ENCODE data around the gene SCN8A. TPM values are rescaled to one million over a fixed set of nuclear protein-coding genes. Genes with fewer than 3 reads are reported as not detected.
"Not testable (repeated sequence)": the region's sequence is repeated elsewhere in the genome, so short reads cannot be mapped to it uniquely, and the experiment has no call there.

The SCN8A gene
- total and polyA plus RNA-seq, 2 donors (not counting 3 experiments of a cell fraction or from before 2014, with no cell fraction given), result 9.4 to 20.4 TPM

DNA sequence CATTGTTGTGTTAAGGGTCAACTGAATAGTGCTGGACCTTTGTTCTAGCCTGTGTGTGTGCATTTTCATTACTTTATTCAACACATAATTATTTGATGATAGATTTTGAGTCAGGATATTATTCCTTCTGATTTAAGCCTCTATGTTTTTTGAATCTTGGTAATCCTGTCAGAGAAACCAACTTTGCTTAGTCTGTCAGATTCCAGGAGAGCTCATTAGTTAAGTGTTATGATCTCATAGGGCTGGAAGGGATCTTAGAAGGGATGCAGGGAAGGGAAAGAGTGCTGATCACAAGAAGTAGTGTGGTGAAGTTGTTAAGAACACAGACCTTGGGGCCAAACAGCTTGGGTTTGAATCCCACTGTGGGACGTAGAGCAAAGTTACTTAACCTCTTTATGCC, 52.9 kb downstream of the SCN8A start:
- H3K9ac ChIP-seq (replicated peaks; ENCODE audit: extremely low read depth, insufficient read depth, low read length), result no peak overlapping the region
- no TSS peak for BruUV-seq (replicated peaks)
- intact Hi-C loops (cut with micrococcal nuclease), result no loop called here

DNA sequence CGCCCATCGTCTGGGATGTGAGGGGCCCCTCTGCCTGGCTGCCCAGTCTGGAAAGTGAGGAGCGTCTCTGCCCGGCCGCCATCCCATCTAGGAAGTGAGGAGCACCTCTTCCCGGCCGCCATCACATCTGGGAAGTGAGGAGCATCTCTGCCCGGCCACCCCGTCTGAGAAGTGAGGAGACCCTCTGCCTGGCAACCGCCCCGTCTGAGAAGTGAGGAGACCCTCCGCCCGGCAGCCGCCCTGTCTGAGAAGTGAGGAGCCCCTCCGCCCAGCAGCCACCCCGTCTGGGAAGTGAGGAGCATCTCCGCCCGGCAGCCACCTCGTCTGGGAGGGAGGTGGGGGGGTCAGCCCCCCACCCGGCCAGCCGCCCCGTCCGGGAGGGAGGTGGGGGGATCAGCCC, 53.7 kb downstream of the SCN8A start:
- intact Hi-C loops (cut with micrococcal nuclease); H3K4me2 ChIP-seq (ENCODE audit: insufficient read depth, low read length); BruUV-seq (replicated peaks); H3K9me3 ChIP-seq (replicated peaks; ENCODE audit: control insufficient read depth, insufficient read depth, low read length); CTCF ChIA-PET; H2AFZ ChIP-seq (ENCODE audit: low read depth, low read length); dilution Hi-C loops (cut with MboI; ENCODE audit: extremely low pct_ligation_motif_present, low sequenced_read_pairs); POLR2A ChIA-PET; H3K4me1 ChIP-seq (ENCODE audit: control insufficient read depth, extremely low read depth, insufficient read depth, low read length); H3K36me3 ChIP-seq (ENCODE audit: control insufficient read depth in 2 of 2, extremely low read depth in 1 of 2, insufficient read depth in 2 of 2, low read length in 2 of 2); H3K27me3 ChIP-seq (ENCODE audit: control insufficient read depth in 2 of 2, insufficient read depth in 2 of 2, low read length in 2 of 2); H4K20me1 ChIP-seq (replicated peaks; ENCODE audit: control insufficient read depth, extremely low read depth, insufficient read depth, low read length); H3K4me3 ChIP-seq (replicated peaks in 1 of 3; ENCODE audit: insufficient read depth in 1 of 3, low read depth in 1 of 3, low read length in 3 of 3); H3K9me1 ChIP-seq (replicated peaks; ENCODE audit: control insufficient read depth, extremely low read depth, insufficient read depth, low read length); FAIRE-seq; H3K79me2 ChIP-seq (ENCODE audit: control insufficient read depth, insufficient read depth, low read length); DNase-seq (ENCODE audit: low read depth, low spot score); H3K27ac ChIP-seq (ENCODE audit: insufficient read depth, low read depth, low read length); H3K9ac ChIP-seq (replicated peaks; ENCODE audit: extremely low read depth, insufficient read depth, low read length): not testable (repeated sequence)

More for the DNA sequence above, 52.9 kb downstream of the SCN8A start:
- Histone ChIP-seq H3K4me1 (ENCODE audit: control insufficient read depth, extremely low read depth, insufficient read depth, low read length) (no peaks in the 10 kb centered on the region), H2AFZ (ENCODE audit: low read depth, low read length) (no peak overlapping the region), H3K27me3 (ENCODE audit: control insufficient read depth in 2 of 2, insufficient read depth in 2 of 2, low read length in 2 of 2) (no peaks in the 10 kb centered on the region), H3K79me2 (ENCODE audit: control insufficient read depth, insufficient read depth, low read length) (no peaks in the 10 kb centered on the region), H3K9me3 (replicated peaks; ENCODE audit: control insufficient read depth, insufficient read depth, low read length) (no peaks in the 10 kb centered on the region), H3K9me1 (replicated peaks; ENCODE audit: control insufficient read depth, extremely low read depth, insufficient read depth, low read length) (no peaks in the 10 kb centered on the region), H3K4me2 (ENCODE audit: insufficient read depth, low read length) (no peak overlapping the region), H3K36me3 (ENCODE audit: control insufficient read depth in 2 of 2, extremely low read depth in 1 of 2, insufficient read depth in 2 of 2, low read length in 2 of 2) (no peaks in the 10 kb centered on the region), H3K27ac (ENCODE audit: insufficient read depth, low read depth, low read length) (no peak overlapping the region), H3K4me3 (replicated peaks in 1 of 3; ENCODE audit: insufficient read depth in 1 of 3, low read depth in 1 of 3, low read length in 3 of 3) (no peak overlapping the region), H4K20me1 (replicated peaks; ENCODE audit: control insufficient read depth, extremely low read depth, insufficient read depth, low read length) (no peaks in the 10 kb centered on the region)
- FAIRE-seq, result no peak
- no peak for TF ChIP-seq MYC (IDR thresholded peaks at IDR 0.05; ENCODE audit: low read depth, low read length)
- TF ChIP-seq POLR2A (IDR thresholded peaks at IDR 0.05; ENCODE audit: low read depth, low read length), result no peak
- no peak for TF ChIP-seq EZH2 (IDR thresholded peaks at IDR 0.05; ENCODE audit: borderline replicate concordance, low read depth, low read length, severe bottlenecking)
- TF ChIP-seq, protein P1, sequence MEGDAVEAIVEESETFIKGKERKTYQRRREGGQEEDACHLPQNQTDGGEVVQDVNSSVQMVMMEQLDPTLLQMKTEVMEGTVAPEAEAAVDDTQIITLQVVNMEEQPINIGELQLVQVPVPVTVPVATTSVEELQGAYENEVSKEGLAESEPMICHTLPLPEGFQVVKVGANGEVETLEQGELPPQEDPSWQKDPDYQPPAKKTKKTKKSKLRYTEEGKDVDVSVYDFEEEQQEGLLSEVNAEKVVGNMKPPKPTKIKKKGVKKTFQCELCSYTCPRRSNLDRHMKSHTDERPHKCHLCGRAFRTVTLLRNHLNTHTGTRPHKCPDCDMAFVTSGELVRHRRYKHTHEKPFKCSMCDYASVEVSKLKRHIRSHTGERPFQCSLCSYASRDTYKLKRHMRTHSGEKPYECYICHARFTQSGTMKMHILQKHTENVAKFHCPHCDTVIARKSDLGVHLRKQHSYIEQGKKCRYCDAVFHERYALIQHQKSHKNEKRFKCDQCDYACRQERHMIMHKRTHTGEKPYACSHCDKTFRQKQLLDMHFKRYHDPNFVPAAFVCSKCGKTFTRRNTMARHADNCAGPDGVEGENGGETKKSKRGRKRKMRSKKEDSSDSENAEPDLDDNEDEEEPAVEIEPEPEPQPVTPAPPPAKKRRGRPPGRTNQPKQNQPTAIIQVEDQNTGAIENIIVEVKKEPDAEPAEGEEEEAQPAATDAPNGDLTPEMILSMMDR (IDR thresholded peaks at IDR 0.05; ENCODE audit: extremely low read depth in 1 of 2, insufficient read depth in 1 of 2, low read depth in 1 of 2, low read length in 2 of 2), result no peak
- no peak for TF ChIP-seq FOS (IDR thresholded peaks at IDR 0.05; ENCODE audit: borderline replicate concordance, insufficient read depth, low read length)
- ChIA-PET CTCF (no interaction called here), POLR2A (no interaction called here)
- dilution Hi-C loops (cut with MboI; ENCODE audit: extremely low pct_ligation_motif_present, low sequenced_read_pairs), result no loop called here
- no peak for DNase-seq (ENCODE audit: low read depth, low spot score)

All from endothelial cell of umbilical vein (primary cell).